Stimulated activated naive CD8-positive, alpha-beta T cell treated with anti-CD3 and anti-CD28 coated beads, Interleukin-15, Interleukin-2, amounts not matched to agents 100 ng/mL and 50 ng/mL, for 24 hours (primary cell): Measurements from ENCODE around the gene TMEM163.

Experiments used
- H3K27ac Mint-ChIP-seq: one replicate; pipeline ENCODE4 v1.8.0; 2021; ENCODE audit warnings: mild to moderate bottlenecking, mixed read lengths
- H3K27me3 Mint-ChIP-seq: one replicate; pipeline ENCODE4 v1.8.0; 2021; ENCODE audit warnings: mixed read lengths
- H3K36me3 Mint-ChIP-seq: one replicate; pipeline ENCODE4 v1.8.0; 2021; ENCODE audit warnings: low read depth, mixed read lengths
- H3K4me1 Mint-ChIP-seq: one replicate; pipeline ENCODE4 v1.8.0; 2021; ENCODE audit warnings: low read depth, mixed read lengths
- H3K4me3 Mint-ChIP-seq: one replicate; pipeline ENCODE4 v1.8.0; 2021; ENCODE audit warnings: mild to moderate bottlenecking, mixed read lengths
- H3K9me3 Mint-ChIP-seq: one replicate; pipeline ENCODE4 v1.8.0; 2021; ENCODE audit warnings: mixed read lengths

TMEM163 gene

DNA sequence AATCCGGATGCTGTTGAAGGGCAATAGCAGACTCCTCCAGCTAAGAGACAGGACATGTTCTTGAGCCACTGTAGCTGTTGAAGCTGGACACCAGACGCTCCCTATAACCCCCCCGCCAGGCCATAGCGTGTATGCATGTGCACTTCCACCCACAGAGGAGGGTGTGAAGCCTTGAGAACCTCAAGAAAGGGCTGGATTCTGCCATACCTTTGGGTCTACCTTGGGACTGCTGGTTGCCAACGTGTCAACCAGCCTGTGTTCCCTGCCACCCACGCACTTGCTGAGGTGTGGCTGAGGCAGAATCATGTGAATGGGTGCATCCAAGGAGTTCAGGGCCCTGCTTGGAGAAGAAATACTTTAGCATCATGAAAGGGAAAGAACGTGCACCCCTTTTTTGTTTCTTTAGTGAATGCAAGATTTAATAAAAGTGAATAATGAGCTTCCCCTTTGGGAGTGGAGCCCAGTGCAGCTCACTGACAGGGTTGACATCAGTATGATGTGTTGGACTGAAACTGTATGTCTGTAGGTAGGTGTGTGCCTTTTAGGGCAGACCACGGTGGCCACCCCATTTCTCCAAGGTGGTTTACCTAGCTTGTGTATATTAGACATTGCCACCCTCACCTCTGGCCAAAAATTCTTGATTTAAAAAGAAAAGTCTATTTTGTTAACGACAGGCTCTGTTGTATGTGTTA is 266.6 kb downstream of the TMEM163 start:
- Mint-ChIP-seq H3K36me3 (peaks cover 12% of the 10 kb centered on the region), H3K4me1 (no peaks in the 10 kb centered on the region), H3K4me3 (no peak overlapping the region), H3K27me3 (no peaks in the 10 kb centered on the region), H3K27ac (no peak overlapping the region), H3K9me3 (no peaks in the 10 kb centered on the region)

DNA sequence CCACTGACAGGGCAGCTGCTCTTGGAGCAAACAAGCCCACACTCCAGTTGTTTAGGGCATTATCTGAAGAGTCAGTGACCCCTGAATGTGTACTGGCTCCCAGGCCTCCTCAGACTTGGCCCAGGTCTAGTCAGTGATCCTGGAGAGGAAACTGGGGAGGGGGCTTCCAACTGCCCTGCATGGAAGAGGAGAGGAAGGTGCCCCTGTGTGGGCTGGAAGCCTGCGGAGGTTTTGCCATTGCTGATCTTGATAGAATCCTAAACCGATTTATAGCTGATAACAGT is 267.5 kb downstream of the TMEM163 start:
- H3K4me1 Mint-ChIP-seq = no peaks in the 10 kb centered on the region
- H3K27ac Mint-ChIP-seq = no peak overlapping the region
- H3K27me3 Mint-ChIP-seq = no peaks in the 10 kb centered on the region
- peaks cover 13% of the 10 kb centered on the region for H3K36me3 Mint-ChIP-seq
- H3K4me3 Mint-ChIP-seq = no peak overlapping the region
- H3K9me3 Mint-ChIP-seq = no peaks in the 10 kb centered on the region

DNA sequence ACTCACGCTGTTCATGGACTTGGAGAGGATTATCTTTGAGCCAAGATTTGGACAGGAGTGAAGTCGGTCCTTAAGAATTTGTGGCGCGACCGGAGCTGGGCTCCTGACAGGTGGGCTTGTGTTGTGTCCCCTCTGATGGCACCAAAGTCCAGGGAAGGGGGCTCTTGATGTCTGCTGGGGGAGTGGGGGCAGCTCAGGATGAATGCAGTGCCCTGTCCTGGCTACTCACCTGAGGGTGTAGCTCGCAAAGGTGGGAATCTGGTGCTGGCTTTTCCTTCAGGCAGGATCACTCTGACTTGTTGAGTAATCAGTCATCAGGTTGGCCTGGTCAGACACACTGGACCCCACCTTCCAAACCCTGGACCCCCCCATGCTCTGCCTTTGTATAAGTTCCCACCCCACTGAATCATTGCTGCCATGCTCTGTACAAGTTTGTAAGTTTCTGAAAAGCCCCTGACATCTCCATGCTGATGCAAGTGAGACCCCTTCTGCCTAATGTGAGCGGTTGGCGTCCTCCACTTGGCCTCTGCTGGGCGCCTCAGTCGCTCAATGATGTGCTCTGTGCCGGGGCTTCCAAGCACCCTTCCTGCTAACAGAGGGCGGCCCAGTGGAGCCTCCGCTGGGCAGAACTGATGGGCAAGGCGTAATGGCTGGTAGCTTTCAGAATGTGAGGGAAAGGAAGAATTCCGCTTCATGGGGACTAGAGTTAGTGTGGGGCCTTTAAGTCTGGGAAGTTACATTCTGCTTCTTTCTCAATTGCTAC is 268.9 kb downstream of the TMEM163 start:
- H3K27me3 Mint-ChIP-seq = no peaks in the 10 kb centered on the region
- no peak overlapping the region for H3K27ac Mint-ChIP-seq
- H3K4me1 Mint-ChIP-seq = no peaks in the 10 kb centered on the region
- peaks cover 13% of the 10 kb centered on the region for H3K36me3 Mint-ChIP-seq
- H3K9me3 Mint-ChIP-seq = no peaks in the 10 kb centered on the region
- no peak overlapping the region for H3K4me3 Mint-ChIP-seq

DNA sequence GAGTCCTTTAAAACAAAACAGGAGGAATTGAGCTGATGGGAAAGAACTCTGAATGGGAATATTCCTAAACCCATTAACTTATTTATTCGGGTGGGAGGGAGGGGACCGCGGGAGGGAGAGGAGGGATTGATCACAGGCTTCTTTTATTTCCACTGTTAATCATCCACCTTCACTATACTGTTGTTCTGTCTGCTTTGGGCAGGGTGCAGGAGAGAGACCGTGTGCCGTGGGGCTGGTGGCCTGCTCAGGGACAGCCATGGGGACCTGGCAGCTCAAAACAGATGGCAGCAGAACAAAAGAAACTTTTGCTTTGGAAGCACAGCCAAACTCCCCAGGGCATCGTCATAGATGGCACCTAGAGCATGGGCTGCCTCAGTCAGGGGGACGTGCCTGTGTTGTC is 269.6 kb downstream of the TMEM163 start:
- H3K9me3 Mint-ChIP-seq = no peaks in the 10 kb centered on the region
- H3K36me3 Mint-ChIP-seq = peaks cover 13% of the 10 kb centered on the region
- no peak overlapping the region for H3K4me3 Mint-ChIP-seq
- no peak overlapping the region for H3K27ac Mint-ChIP-seq
- no peaks in the 10 kb centered on the region for H3K4me1 Mint-ChIP-seq
- no peaks in the 10 kb centered on the region for H3K27me3 Mint-ChIP-seq

DNA sequence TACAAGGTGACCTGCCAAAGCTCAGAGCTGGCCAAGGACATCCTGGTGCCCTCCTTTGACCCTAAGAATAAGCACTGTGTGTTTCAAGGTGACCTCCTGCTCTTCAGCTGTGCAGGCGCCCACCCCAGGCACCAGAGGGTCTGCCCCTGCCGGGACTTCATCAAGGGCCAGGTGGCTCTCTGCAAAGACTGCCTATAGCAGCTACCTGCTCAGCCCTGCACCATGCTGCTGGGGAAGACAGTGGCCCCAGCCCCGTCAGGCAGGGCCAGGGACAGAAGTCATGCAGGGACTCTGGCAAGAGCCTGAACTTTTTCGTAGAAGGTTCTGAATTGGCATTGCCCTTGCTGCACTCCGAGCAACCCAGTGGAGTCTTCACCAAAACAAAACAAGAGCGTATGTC is 270.1 kb downstream of the TMEM163 start:
- Mint-ChIP-seq H3K9me3 (no peaks in the 10 kb centered on the region), H3K36me3 (peaks cover 9% of the 10 kb centered on the region), H3K27me3 (no peaks in the 10 kb centered on the region), H3K4me1 (no peaks in the 10 kb centered on the region), H3K4me3 (no peak overlapping the region), H3K27ac (no peak overlapping the region)

DNA sequence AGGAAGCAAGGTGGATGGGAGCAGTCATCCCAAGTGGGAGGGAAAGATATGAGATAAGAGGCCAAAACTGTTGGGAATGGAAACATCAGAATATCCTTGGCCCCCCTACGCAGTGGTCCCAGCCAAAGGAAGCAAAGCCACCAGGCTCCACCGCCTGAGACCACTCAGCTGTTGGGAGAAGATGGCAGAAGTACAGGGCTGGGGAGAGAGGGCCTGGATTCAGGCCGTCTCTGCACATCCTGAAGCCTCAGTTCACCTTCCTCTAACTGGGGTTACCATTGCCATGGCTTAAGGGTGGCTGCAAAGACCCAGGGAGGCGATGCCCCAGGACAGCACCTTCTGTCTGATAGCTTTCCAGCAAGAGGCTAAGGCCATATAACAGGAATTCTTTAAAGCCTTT is 271.1 kb downstream of the TMEM163 start:
- H3K9me3 Mint-ChIP-seq = no peaks in the 10 kb centered on the region

DNA sequence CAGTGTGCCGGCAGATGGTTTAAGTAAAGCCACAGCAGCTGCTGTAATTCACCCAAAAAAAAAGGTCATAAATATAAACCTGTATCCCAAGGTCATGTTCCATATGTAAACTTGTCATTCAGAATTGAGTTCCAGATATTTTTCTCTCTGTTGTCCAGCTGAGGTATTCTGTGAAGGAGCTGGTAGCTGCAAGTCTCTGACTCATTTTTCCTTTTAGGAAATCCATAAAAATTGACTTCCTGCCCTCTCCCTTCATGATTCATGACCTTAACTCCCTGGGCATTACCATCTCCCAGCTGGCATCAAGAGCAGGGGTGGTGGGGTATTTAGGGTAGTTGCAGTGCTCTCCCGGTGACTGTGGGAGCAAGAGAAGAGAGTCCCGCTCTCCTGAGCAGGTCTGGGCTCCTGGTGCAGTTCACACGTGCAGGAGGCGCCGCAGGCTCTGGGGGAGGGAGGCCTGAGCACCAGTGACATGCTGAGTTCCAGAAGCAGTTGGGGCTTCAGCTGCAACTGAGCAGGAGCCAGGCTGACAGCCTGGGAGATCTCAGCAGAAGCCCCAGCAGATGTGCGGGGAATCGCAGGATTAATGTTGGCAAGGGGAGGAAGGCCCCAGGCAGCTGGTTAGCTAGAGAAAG is 272.3 kb downstream of the TMEM163 start:
- Mint-ChIP-seq H3K4me1 (no peaks in the 10 kb centered on the region), H3K27me3 (no peaks in the 10 kb centered on the region), H3K4me3 (no peak overlapping the region), H3K9me3 (no peaks in the 10 kb centered on the region), H3K27ac (no peak overlapping the region), H3K36me3 (peaks cover 16% of the 10 kb centered on the region)

More for the DNA sequence above, 271.1 kb downstream of the TMEM163 start:
- Mint-ChIP-seq H3K27me3 (no peaks in the 10 kb centered on the region), H3K36me3 (peaks cover 9% of the 10 kb centered on the region), H3K4me3 (no peak overlapping the region), H3K4me1 (no peaks in the 10 kb centered on the region), H3K27ac (no peak overlapping the region)

DNA sequence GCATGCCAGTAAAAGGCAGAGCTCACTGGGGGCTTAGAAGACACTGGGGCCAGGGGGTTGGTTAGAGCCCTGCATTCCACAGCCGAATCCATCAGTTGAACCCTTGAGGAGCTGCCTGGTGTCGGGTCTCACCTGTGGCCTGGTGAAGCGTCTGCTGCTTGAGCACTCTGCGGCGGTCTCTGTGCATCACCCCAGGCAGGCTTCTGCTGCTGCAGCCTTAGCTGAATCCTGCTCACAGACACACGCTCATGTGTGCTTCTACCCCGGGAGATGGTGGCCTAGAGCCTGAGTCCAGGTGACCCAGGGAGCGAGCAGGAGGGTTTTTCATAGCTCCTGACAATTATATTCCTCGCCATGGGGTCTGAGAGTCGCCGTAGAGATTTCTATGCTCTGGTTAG is 272.8 kb downstream of the TMEM163 start:
- no peaks in the 10 kb centered on the region for H3K27me3 Mint-ChIP-seq
- H3K36me3 Mint-ChIP-seq = peaks cover 19% of the 10 kb centered on the region
- no peaks in the 10 kb centered on the region for H3K4me1 Mint-ChIP-seq
- H3K9me3 Mint-ChIP-seq = no peaks in the 10 kb centered on the region
- no peak overlapping the region for H3K27ac Mint-ChIP-seq
- no peak overlapping the region for H3K4me3 Mint-ChIP-seq

DNA sequence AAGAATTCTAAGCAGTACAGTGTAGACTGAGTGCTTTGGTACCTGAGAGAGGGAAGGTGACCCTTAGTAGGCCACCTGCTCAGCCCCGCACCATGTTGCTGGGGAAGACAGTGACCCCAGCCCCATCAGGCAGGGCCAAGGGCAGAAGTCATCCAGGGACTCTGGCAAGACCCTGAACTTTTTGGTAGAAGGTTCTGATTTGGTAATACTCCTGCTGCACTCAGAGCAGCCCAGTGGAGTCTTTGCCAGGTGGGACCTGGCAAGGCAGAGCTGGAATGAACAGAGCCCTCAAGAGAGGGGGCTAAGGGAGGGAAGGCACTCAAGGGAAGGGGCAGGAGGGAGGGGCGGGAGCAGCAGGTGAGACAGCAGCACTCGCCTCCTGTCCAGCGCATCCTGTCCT is 273.7 kb downstream of the TMEM163 start:
- Mint-ChIP-seq H3K27ac (no peak overlapping the region), H3K4me3 (no peak overlapping the region), H3K27me3 (no peaks in the 10 kb centered on the region), H3K36me3 (peaks cover 16% of the 10 kb centered on the region), H3K9me3 (no peaks in the 10 kb centered on the region), H3K4me1 (no peaks in the 10 kb centered on the region)

DNA sequence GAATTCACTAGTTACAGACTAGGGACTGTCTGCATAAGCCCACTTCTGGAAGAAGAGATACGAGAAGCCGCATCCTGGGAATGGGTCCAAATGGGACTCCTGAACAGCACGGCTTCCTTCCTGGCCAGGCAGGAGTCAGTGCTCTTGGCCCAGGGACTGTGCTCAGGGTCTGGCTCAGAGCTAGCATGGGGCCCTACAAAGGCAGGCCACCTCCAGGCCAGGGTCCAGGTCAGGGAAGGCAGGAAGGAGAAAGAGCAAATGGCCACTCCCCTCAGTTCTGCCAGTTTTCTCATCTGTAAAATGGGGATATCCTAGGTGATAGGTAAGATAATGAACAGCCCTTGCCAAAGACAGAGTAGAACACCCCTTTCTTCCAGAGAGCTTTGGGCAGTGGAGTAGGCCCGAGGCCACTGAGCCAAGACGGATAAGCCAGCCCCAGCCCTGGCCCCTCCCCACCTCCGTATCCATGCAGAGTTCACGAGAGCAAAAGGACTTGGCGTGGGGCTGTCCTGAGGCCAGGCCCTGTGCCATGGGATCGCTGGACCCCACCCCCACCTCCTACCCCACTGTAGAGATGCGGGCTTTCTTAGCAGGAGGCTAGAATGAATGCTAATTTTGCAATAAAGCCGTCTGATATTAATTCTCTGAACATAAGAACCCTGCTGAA is 274.9 kb downstream of the TMEM163 start:
- Mint-ChIP-seq H3K4me3 (no peak overlapping the region), H3K27me3 (no peaks in the 10 kb centered on the region), H3K9me3 (no peaks in the 10 kb centered on the region), H3K36me3 (peaks cover 14% of the 10 kb centered on the region), H3K4me1 (no peaks in the 10 kb centered on the region), H3K27ac (no peak overlapping the region)

DNA sequence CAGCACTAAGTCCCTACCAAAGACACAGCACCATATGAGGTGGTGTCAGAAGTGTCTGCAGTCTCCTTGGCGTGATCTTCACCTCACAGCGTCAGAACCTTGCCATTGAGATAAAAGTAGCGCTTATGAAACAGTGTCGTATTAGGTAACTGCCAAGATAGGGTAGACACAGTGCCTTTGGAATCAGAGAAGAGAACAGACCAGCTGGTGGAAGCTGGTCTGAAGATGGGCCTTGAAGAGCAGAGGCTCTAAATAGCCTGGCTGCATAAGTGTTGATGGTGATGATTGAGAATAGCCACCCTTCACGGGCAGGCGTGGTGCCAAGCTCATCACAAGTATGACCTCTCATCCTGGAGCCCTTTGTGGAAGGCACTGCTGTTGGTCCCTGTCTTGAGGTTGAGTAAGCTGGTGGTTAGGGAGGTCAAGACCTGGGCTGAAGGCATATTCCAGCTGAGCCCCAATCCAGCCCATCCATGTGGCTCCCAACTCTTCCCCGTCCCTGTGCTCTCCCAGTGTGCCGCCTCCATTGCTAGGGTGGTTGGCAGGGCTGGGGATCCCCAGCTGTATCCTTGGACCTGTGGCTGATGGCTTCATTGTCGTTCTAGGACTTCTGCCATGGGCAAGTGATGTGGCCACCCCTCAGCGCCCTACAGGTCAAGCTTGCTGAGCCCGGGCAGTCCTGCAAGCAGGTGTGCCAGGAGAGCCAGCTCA is 277.5 kb downstream of the TMEM163 start:
- H3K27me3 Mint-ChIP-seq = no peaks in the 10 kb centered on the region
- no peaks in the 10 kb centered on the region for H3K9me3 Mint-ChIP-seq
- H3K27ac Mint-ChIP-seq = no peak overlapping the region
- H3K36me3 Mint-ChIP-seq = peaks cover 10% of the 10 kb centered on the region
- H3K4me3 Mint-ChIP-seq = no peak overlapping the region
- H3K4me1 Mint-ChIP-seq = no peaks in the 10 kb centered on the region

DNA sequence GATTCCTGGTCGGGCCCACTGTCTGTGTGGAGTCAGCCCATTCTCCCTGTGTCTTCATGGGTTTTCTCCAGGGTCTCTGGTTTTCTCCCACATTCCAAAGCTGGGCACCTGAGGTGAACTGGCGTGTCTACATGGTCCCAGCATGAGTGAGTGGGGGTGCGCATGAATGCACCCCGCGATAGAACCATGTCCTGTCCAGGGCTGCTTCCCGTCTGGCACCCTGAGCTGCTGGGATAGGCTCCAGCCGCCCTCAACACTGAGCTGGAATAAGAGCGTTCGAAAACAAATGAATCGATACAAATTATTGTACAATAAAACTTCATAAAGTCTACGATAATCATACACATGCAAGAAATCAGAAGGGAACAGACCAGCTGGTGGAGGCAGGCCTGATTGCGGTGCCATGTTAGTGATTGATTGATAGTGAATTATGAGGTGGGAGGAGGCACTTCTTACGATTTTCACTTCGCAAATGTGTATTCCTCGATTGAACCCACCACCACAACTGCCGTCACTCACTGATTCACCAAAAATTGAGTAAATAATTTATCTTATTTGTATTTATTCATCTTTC is 278.4 kb downstream of the TMEM163 start:
- Mint-ChIP-seq H3K27ac (no peak overlapping the region), H3K4me3 (no peak overlapping the region), H3K9me3 (no peaks in the 10 kb centered on the region), H3K27me3 (no peaks in the 10 kb centered on the region), H3K36me3 (peaks cover 14% of the 10 kb centered on the region), H3K4me1 (no peaks in the 10 kb centered on the region)

DNA sequence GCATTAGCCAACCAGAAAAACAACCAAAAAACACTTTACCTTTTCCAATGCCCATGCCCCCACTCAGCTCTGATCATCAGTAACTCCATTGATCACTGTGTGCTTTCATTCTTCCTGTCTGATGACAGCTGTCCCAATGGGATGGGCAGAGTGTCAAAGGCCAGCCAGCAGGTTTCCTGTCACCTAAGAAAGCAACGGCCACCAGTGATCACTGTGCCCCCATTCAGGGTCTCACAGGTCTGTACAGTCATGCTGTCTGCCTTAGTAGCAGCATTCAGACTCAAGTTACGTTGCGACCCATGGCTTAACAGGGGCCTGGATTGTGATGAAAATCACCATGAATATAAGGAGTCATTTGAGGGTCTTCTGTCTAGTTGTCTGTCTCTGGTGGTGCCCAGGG is 280.4 kb downstream of the TMEM163 start:
- no peaks in the 10 kb centered on the region for H3K9me3 Mint-ChIP-seq
- no peaks in the 10 kb centered on the region for H3K4me1 Mint-ChIP-seq
- no peak overlapping the region for H3K27ac Mint-ChIP-seq
- H3K4me3 Mint-ChIP-seq = no peak overlapping the region
- peaks cover 24% of the 10 kb centered on the region for H3K36me3 Mint-ChIP-seq
- no peaks in the 10 kb centered on the region for H3K27me3 Mint-ChIP-seq

DNA sequence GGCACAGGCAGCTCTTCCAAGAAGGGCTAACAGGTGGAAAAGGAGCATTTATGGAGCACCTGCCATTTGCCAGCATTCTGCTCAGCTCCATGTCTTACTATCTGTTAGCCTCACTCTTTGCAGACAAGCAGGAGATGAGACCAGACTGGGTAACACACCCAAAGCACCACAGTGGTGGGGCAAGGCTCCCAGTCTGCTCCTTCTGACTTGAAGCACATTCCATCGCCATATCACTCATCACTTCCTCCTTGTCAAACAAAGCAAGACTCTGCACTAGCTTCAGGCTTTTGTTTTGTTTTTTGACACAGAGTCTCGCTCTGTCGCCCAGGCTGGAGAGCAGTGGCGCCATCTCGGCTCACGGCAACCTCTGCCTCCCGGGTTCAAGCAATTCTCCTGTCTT is 282.1 kb downstream of the TMEM163 start:
- Mint-ChIP-seq H3K27ac (no peak overlapping the region), H3K27me3 (no peaks in the 10 kb centered on the region), H3K9me3 (no peaks in the 10 kb centered on the region), H3K4me3 (no peak overlapping the region), H3K36me3 (peaks cover 33% of the 10 kb centered on the region), H3K4me1 (no peaks in the 10 kb centered on the region)
